ENCODE results near the gene TMPO.

- TF ChIP-seq POLR2A (IDR thresholded peaks at IDR 0.05; ENCODE audit: low read depth, low read length): no peak
- TF ChIP-seq MAZ (IDR thresholded peaks at IDR 0.05; ENCODE audit: borderline replicate concordance, low read depth, low read length): no peak
- TF ChIP-seq MXI1 (IDR thresholded peaks at IDR 0.05; ENCODE audit: borderline replicate concordance, low read depth, low read length): no peak
- TF ChIP-seq CTCF (conservative IDR thresholded peaks at IDR 0.05; ENCODE audit: low read depth, low read length): no peak
- no peak for TF ChIP-seq RFX5 (IDR thresholded peaks at IDR 0.05; ENCODE audit: low read depth, low read length)
- no peak for TF ChIP-seq USF2 (IDR thresholded peaks at IDR 0.05; ENCODE audit: low read depth, low read length)
These were observed 59.6 kb downstream of the TMPO start for GRCh38 chr12:98575013-98575412.
